Omental fat pad (tissue), 4 donors: Measurements from ENCODE around the gene HMOX2. TPM values are rescaled to one million over a fixed set of nuclear protein-coding genes. Genes with fewer than 3 reads are reported as not detected.
A peak's percentile ranks its signal among the peaks of the same experiment; 100 is the strongest.

Experiments
- ATAC-seq: fragments of 150-250 bp; one replicate; pipeline ENCODE4 v1.9.1; 2016; ENCODE audit warnings: mild to moderate bottlenecking, moderate library complexity; ENCODE audit not compliant: low FRiP score
- DNase-seq: peaks from one replicate; pipeline ENCODE4 v3.0.0-alpha.2; 2019; ENCODE audit warnings: low spot score
- total RNA-seq, 4 donors: library from RNA; depleted of rRNA; stranded (reverse); fragments of >200 nt; gene quantifications; one replicate each; pipeline ENCODE4 v1.1.0, GENCODE V29; 2016
- TF ChIP-seq, protein P1 (sequence below), 3 donors: fragments of 450-650 bp; IDR thresholded peaks; one replicate each; pipeline ENCODE4 v1.5.1; 2016 to 2017; ENCODE audit warnings: antibody characterized with exemption in 3 of 3, mild to moderate bottlenecking in 3 of 3, moderate library complexity in 2 of 3

The HMOX2 gene
- total RNA-seq, 4 donors from 2014 or later = 82.8 to 105 (median 96.5) TPM

GRCh38 chr16:4477966-4478365, 1.8 kb downstream of the HMOX2 start:
- TF ChIP-seq, protein P1, sequence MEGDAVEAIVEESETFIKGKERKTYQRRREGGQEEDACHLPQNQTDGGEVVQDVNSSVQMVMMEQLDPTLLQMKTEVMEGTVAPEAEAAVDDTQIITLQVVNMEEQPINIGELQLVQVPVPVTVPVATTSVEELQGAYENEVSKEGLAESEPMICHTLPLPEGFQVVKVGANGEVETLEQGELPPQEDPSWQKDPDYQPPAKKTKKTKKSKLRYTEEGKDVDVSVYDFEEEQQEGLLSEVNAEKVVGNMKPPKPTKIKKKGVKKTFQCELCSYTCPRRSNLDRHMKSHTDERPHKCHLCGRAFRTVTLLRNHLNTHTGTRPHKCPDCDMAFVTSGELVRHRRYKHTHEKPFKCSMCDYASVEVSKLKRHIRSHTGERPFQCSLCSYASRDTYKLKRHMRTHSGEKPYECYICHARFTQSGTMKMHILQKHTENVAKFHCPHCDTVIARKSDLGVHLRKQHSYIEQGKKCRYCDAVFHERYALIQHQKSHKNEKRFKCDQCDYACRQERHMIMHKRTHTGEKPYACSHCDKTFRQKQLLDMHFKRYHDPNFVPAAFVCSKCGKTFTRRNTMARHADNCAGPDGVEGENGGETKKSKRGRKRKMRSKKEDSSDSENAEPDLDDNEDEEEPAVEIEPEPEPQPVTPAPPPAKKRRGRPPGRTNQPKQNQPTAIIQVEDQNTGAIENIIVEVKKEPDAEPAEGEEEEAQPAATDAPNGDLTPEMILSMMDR (IDR thresholded peaks at IDR 0.05) = no peak
- ATAC-seq (no peak), DNase-seq (no peak)

GRCh38 chr16:4481526-4481925, 5.3 kb downstream of the HMOX2 start:
- no peak for DNase-seq
- TF ChIP-seq, protein P1 (IDR thresholded peaks at IDR 0.05) = no peak
- no peak for ATAC-seq

DNA sequence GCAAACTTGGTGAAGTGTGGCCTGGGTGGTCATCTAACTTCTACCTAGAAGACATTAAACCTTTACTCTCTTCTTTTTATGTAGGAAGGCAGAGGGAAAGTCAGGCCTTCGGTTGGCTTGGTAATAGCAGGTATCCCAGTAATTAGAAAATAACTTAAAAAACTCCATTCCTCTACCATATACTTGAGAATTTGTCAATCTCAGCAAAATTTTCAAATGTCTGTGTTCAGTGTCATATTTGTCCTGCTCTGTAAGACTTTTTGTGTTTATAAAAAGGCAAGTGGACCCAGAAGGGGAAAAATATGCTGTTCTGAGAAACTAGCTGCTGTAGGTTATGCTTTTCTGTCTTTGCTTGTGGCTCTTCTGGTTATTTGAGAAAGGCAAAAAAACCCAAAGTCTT, 5.8 kb downstream of the HMOX2 start:
- TF ChIP-seq, protein P1 (IDR thresholded peaks at IDR 0.05) = no peak
- DNase-seq = no peak

DNA sequence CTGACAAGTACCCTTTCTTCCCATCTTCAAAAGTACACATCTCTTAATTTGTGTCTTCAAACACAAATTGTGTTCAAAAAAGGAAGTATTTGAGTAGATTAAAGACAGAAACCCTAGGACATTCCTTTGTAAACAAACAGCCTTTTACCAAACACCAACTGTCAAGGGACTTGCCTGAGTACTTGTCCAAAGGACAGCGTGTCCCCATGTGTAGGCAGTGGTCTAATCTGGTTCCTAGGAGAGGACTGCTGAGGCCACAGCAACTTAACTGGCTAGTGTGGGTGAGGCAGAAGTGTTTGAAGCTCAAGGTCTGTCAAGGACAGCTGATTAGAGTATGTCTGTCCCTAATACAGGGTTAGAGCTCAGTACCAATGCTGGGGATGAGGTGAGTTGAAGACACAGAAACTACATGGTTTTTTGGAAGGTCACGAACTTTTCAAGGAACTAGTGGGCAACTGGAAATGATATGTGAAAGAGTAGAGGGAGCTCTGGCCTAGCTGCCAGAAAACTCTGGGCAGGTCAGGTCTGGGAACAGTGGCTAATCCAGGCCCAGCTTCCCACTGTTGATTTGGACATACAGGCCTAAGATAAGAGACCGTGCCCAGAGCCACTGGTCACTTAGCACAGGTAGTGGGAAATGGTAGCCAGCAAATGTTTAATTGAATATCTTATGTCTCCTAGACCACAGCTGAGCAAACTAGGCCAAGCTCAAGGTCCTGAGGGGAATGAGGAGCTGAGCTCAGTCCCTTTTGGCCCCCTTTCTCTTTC, 10.1 kb downstream of the HMOX2 start:
- ATAC-seq (peak; percentile 19), DNase-seq (no peak)
- TF ChIP-seq, protein P1 (IDR thresholded peaks at IDR 0.05) = no peak

More for the DNA sequence above, 5.8 kb downstream of the HMOX2 start:
- no peak for ATAC-seq

DNA sequence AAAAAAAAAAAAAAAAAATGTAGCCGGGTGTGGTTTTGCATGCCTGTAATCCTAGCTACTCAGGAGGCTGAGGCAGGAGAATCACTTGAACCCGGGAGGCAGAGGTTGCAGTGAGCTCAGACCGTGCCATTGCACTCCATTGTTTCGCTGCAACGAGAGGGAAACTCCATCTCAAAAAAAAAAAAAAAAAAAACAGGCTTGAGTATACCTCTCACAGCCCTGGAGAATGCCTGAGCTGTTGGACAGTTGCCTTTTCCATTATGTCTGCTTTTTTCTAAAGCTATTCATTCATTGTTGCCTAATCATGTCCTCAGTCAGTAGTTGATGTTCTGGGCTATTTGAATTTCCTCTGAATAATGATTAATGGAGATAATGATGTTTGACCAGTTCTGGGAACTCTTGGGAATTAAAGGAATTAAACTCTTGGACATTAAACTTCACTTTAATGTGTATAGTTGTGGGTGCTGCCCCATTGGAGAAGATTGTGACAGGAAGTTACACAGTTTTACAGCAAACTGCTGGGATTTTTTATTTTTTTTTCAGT, 11.8 kb downstream of the HMOX2 start:
- TF ChIP-seq, protein P1 (IDR thresholded peaks at IDR 0.05) = no peak
- ATAC-seq (peak; percentile 37), DNase-seq (no peak)

- no peak for ATAC-seq
- TF ChIP-seq, protein P1 (IDR thresholded peaks at IDR 0.05) = no peak
Measured at GRCh38 chr16:4488499-4488967, 12.3 kb downstream of the HMOX2 start.

DNA sequence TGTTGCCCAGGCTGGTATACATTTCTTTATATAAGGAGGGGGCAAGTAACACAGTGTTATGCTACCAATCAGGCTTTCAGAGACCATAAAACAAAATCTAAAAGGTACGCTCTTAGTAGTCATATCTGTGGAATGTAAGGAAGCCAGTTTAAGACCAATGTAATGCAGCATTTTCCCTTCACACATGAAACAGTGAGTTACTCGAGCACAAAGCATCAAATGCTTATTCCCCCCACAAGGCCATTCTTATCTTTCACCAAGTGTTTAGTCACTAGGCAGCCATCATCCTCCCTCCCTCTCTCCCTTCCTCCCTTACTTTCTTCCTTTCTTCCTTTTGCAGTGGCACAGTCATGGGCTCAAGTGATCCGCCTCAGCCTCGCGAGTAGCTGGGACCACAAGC, 12.8 kb downstream of the HMOX2 start:
- DNase-seq (no peak), ATAC-seq (no peak)
- TF ChIP-seq, protein P1 (IDR thresholded peaks at IDR 0.05) = no peak

More at GRCh38 chr16:4488499-4488967, 12.3 kb downstream of the HMOX2 start:
- no peak for DNase-seq
